GM06990 (cell line): ENCODE measurements around the gene ASB8.

Source experiments
- DNase-seq: peaks from one replicate; pipeline ENCODE4 v3.0.0-alpha.2; 2011; ENCODE audit not compliant: insufficient read length; ENCODE audit errors: extremely low read depth
- H3K27me3 ChIP-seq: replicated peaks from 2 replicates; pipeline ENCODE4 v1.6.0; 2011; ENCODE audit warnings: low read length; ENCODE audit not compliant: control insufficient read depth, insufficient read depth
- H3K36me3 ChIP-seq: 2 replicates; pipeline ENCODE4 v1.5.1; 2011; ENCODE audit warnings: low read length; ENCODE audit not compliant: control insufficient read depth, insufficient read depth
- H3K4me3 ChIP-seq: replicated peaks from 2 replicates; pipeline ENCODE4 v1.5.1; 2011; ENCODE audit warnings: low read depth, mild to moderate bottlenecking, control low read depth, low read length
- TF ChIP-seq, protein P1 (sequence below): IDR thresholded peaks from 2 replicates; pipeline ENCODE4 v1.5.1; 2011; ENCODE audit warnings: low read length, control low read depth, mild to moderate bottlenecking, inconsistent platforms; ENCODE audit not compliant: insufficient read depth, poor library complexity, severe bottlenecking

Gene ASB8

DNA sequence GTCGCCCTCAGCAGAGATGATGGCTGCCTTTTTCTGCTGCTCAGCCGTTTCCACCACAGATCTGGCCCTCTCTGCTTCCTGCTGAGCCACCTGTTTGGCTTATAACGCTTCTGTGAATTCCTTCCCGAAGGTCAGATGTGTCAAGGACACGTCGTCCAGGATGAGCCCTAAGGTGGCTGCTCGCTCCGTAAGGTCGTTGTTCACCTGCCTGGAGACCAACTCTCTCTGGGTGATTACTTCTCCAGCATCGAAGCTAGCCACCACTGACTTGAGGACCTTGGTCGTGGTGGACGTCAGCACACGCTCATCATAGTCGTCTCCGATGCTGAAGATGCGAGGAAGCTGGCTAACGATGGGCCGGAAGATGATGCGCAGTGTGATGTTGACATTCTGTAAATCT is 11.7 kb upstream of the ASB8 start:
- Histone ChIP-seq H3K27me3 (no peaks in the 10 kb centered on the region), H3K36me3 (no peaks in the 10 kb centered on the region), H3K4me3 (no peak overlapping the region)
- TF ChIP-seq, protein P1, sequence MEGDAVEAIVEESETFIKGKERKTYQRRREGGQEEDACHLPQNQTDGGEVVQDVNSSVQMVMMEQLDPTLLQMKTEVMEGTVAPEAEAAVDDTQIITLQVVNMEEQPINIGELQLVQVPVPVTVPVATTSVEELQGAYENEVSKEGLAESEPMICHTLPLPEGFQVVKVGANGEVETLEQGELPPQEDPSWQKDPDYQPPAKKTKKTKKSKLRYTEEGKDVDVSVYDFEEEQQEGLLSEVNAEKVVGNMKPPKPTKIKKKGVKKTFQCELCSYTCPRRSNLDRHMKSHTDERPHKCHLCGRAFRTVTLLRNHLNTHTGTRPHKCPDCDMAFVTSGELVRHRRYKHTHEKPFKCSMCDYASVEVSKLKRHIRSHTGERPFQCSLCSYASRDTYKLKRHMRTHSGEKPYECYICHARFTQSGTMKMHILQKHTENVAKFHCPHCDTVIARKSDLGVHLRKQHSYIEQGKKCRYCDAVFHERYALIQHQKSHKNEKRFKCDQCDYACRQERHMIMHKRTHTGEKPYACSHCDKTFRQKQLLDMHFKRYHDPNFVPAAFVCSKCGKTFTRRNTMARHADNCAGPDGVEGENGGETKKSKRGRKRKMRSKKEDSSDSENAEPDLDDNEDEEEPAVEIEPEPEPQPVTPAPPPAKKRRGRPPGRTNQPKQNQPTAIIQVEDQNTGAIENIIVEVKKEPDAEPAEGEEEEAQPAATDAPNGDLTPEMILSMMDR: no peak
- no peak for DNase-seq

- Histone ChIP-seq H3K36me3 (no peaks in the 10 kb centered on the region), H3K4me3 (no peak overlapping the region), H3K27me3 (no peaks in the 10 kb centered on the region)
- no peak for DNase-seq
- TF ChIP-seq, protein P1: peak; percentile 86
These were observed 8.0 kb upstream of the ASB8 start for GRCh38 chr12:48165089-48165981.

DNA sequence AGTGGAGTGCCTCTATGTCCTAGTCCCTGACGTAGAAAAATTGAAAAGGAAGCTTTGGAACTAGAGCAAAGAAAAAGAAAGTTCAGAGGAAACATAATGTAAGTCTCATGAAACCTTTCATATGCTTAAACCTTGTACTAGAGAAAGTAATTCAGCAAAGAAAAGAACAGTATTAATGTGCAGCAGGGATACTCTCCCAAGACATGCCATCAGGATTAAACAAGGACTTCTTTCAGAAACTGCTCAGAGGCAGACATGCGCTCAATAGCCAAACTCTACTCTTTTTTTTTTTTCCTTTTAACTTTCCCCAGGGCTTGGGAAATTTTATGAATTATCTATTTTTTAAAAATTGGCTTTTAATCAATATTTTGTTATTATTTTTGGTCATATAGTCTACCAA is 7.1 kb upstream of the ASB8 start:
- Histone ChIP-seq H3K36me3 (no peaks in the 10 kb centered on the region), H3K4me3 (no peak overlapping the region), H3K27me3 (no peaks in the 10 kb centered on the region)
- TF ChIP-seq, protein P1: no peak
- DNase-seq: no peak

DNA sequence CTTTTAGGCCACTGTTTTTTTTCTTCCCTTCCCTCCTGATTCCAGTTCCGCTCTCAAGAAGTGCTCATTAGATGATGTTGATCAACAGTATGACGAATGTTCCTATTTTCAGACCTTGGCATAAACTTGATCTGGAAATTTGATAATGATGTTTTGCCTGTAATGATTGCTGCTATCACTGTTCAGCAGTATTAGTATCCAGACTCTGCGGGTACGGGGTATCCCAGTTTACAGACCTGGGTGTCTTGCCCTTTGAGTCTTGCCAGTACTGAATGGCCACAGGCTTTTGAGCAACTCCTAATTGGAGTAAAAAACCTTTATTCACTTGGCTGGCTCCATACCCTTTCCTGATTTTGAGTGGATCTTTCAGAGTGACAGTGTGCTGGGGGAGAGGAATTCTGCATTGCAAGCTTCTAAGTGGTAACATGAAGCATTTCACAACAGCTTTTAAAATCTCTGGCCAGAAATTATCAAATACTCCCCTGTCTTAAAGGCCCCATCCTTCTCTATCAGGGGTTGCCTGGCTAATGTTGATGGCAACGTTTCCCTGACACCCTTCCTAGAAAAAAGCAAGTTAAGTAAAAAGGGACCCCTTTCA is 5.9 kb upstream of the ASB8 start:
- no peaks in the 10 kb centered on the region for H3K27me3 ChIP-seq
- TF ChIP-seq, protein P1: no peak
- H3K4me3 ChIP-seq: no peak overlapping the region
- no peaks in the 10 kb centered on the region for H3K36me3 ChIP-seq
- DNase-seq: no peak

DNA sequence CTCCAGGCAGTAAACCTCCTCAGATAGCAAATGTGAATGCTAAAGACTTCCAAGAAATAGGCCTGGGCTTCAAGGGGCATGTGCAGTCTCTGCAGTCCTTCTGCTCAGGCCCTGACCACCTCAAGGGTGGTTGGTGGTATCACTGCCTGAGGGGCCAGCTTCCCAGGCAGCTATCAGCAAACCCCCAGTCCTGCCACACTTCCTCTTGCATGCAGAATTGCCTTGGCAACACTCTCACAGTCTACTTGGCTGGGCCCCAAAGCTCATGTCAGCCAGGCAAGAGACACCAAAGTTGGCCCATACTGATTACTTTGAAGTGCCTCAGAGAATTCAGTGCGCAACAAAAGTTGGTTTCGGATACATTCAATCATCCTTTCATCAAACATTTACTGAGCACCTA is 3.5 kb upstream of the ASB8 start:
- TF ChIP-seq, protein P1: no peak

More for the DNA sequence above, 3.5 kb upstream of the ASB8 start:
- H3K4me3 ChIP-seq: no peak overlapping the region
- DNase-seq: no peak
- H3K27me3 ChIP-seq: no peaks in the 10 kb centered on the region
- no peaks in the 10 kb centered on the region for H3K36me3 ChIP-seq
